Left ventricle myocardium inferior (tissue), 1 donor: ENCODE measurements around the gene C9orf50. TPM values are rescaled to one million over a fixed set of nuclear protein-coding genes. Genes with fewer than 3 reads are reported as not detected.

ENCODE experiments used
- DNase-seq: peaks from one replicate; pipeline ENCODE4 v3.0.0-alpha.2; 2020
- H3K27ac ChIP-seq: fragments of 200-600 bp; replicated peaks from 2 replicates; pipeline ENCODE4 v1.8.0; 2021
- H3K27me3 ChIP-seq: fragments of 200-600 bp; 2 replicates; pipeline ENCODE4 v1.8.0; 2021; ENCODE audit warnings: low read depth
- H3K36me3 ChIP-seq: fragments of 200-600 bp; 2 replicates; pipeline ENCODE4 v1.8.0; 2021
- H3K4me1 ChIP-seq: fragments of 200-600 bp; 2 replicates; pipeline ENCODE4 v1.8.0; 2021
- H3K4me3 ChIP-seq: fragments of 200-600 bp; 2 replicates; pipeline ENCODE4 v1.8.0; 2021; ENCODE audit warnings: mild to moderate bottlenecking, moderate library complexity
- H3K9me3 ChIP-seq: fragments of 200-600 bp; replicated peaks from 2 replicates; pipeline ENCODE4 v1.8.0; 2021
- CTCF ChIP-seq: fragments of 200-600 bp; IDR thresholded peaks from 2 replicates; pipeline ENCODE4 v1.8.0; 2021; ENCODE audit warnings: antibody characterized with exemption, mild to moderate bottlenecking, borderline replicate concordance
- intact Hi-C: fragments of 100-400 bp; cut with micrococcal nuclease; formaldehyde crosslinking; loops from one replicate; pipeline ENCODE4 v1.11.0; 2022
- total RNA-seq: library from RNA; stranded (reverse); fragmentation: NEBNext Ultra II Directional; extraction: Animal tissue kit (Norgen Biotek cat#: 25700); gene quantifications from one replicate; pipeline ENCODE4 v1.2.1, GENCODE V29; 2021
- donor health status: DM: no; HTN: yes; CAD: no; lungs with severe emphysema.

The C9orf50 gene
- total RNA-seq, 1 donor from 2014 or later: not detected

GRCh38 chr9:129562514-129562913 lies 58.4 kb downstream of the C9orf50 start:
- H3K27ac ChIP-seq: no peak overlapping the region
- no peak overlapping the region for H3K4me3 ChIP-seq
- no peaks in the 10 kb centered on the region for H3K36me3 ChIP-seq
- DNase-seq: no peak
- TF ChIP-seq CTCF: no peak
- H3K4me1 ChIP-seq: peaks cover 10% of the 10 kb centered on the region
- no peaks in the 10 kb centered on the region for H3K9me3 ChIP-seq
- no peaks in the 10 kb centered on the region for H3K27me3 ChIP-seq
- intact Hi-C loops: no loop called here

Other genes with a start within 250 kb of the C9orf50 start
- 63.4 TPM for gene NTMT1, start 5.1 kb upstream of the C9orf50 start, total RNA-seq
- gene ASB6, start 21.1 kb upstream of the C9orf50 start, total RNA-seq: 9.0 TPM
- gene PRRX2, start 44.5 kb upstream of the C9orf50 start, total RNA-seq: 0.85 TPM
- 1.9 TPM for gene PTGES, start 131.9 kb upstream of the C9orf50 start, total RNA-seq
- 10.6 TPM for gene TOR1B, start 182.1 kb upstream of the C9orf50 start, total RNA-seq
- 12.9 TPM for gene TOR1A, start 203.0 kb upstream of the C9orf50 start, total RNA-seq
- gene C9orf78, start 214.2 kb upstream of the C9orf50 start, total RNA-seq: 30.0 TPM
- gene USP20, start 214.4 kb upstream of the C9orf50 start, total RNA-seq: 13.2 TPM